HG03139 (cell line): Measurements from ENCODE around the gene EHBP1.
A peak's percentile ranks its signal among the peaks of the same experiment; 100 is the strongest.

Source experiments
- ATAC-seq: cut with Tn5 transposase; IDR thresholded peaks from one replicate; pipeline ENCODE4 v1.9.1; 2021; ENCODE audit not compliant: unreplicated experiment

Gene EHBP1

GRCh38 chr2:62705007-62705829 is at the start of gene EHBP1:
EHBP1 (plus strand) TSS chr2:62705713; CDS start chr2:62707192, 1,479 bp downstream.
- ATAC-seq, result peak; percentile 96

- peak; percentile 44 for ATAC-seq
These were observed 47.7 kb upstream of the EHBP1 start for GRCh38 chr2:62657783-62658182.

GRCh38 chr2:62658891-62659290 is 46.6 kb upstream of the EHBP1 start:
- ATAC-seq, result no peak

- ATAC-seq, result peak; percentile 63
These were observed 45.4 kb upstream of the EHBP1 start for GRCh38 chr2:62660087-62660486.

GRCh38 chr2:62660582-62661262 is 44.8 kb upstream of the EHBP1 start:
- ATAC-seq, result no peak

GRCh38 chr2:62661263-62661635 is 44.3 kb upstream of the EHBP1 start:
- no peak for ATAC-seq

GRCh38 chr2:62662131-62662530 is 43.4 kb upstream of the EHBP1 start:
- no peak for ATAC-seq

- no peak for ATAC-seq
These were observed 43.0 kb upstream of the EHBP1 start for GRCh38 chr2:62662554-62662953.

GRCh38 chr2:62663411-62663810 is 42.1 kb upstream of the EHBP1 start:
- ATAC-seq, result no peak

- no peak for ATAC-seq
These were observed 41.4 kb upstream of the EHBP1 start for GRCh38 chr2:62663920-62664795.

- ATAC-seq, result no peak
These were observed 40.1 kb upstream of the EHBP1 start for GRCh38 chr2:62665446-62665845.

- no peak for ATAC-seq
These were observed 36.3 kb upstream of the EHBP1 start for GRCh38 chr2:62669180-62669579.

GRCh38 chr2:62672601-62673000 is 32.9 kb upstream of the EHBP1 start:
- ATAC-seq, result no peak

- ATAC-seq, result no peak
These were observed 30.5 kb upstream of the EHBP1 start for GRCh38 chr2:62675062-62675461.

GRCh38 chr2:62685256-62685655 is 20.3 kb upstream of the EHBP1 start:
- ATAC-seq, result no peak

GRCh38 chr2:62686012-62686685 is 19.4 kb upstream of the EHBP1 start:
- ATAC-seq, result no peak

- ATAC-seq, result no peak
These were observed 17.9 kb upstream of the EHBP1 start for GRCh38 chr2:62687636-62688035.

GRCh38 chr2:62688771-62689170 is 16.7 kb upstream of the EHBP1 start:
- no peak for ATAC-seq

- ATAC-seq, result no peak
These were observed 14.3 kb upstream of the EHBP1 start for GRCh38 chr2:62691186-62691585.

GRCh38 chr2:62692225-62692624 is 13.3 kb upstream of the EHBP1 start:
- no peak for ATAC-seq

GRCh38 chr2:62698653-62699052 is 6.9 kb upstream of the EHBP1 start:
- ATAC-seq, result no peak
